Lower leg skin (tissue), 3 donors: ENCODE data around the gene GARIN3.

Experiments used
- CTCF ChIP-seq, 3 donors: fragments of 450-650 bp; IDR thresholded peaks; one replicate each; pipeline ENCODE4 v1.5.1; 2016; ENCODE audit warnings: antibody characterized with exemption in 3 of 3, mild to moderate bottlenecking in 3 of 3, moderate library complexity in 2 of 3
- POLR2A ChIP-seq, 2 donors: fragments of 450-650 bp; IDR thresholded peaks; one replicate each; pipeline ENCODE4 v1.6.1; 2016 to 2017; ENCODE audit warnings: antibody characterized with exemption in 2 of 2, mild to moderate bottlenecking in 1 of 2, moderate library complexity in 1 of 2

DNA sequence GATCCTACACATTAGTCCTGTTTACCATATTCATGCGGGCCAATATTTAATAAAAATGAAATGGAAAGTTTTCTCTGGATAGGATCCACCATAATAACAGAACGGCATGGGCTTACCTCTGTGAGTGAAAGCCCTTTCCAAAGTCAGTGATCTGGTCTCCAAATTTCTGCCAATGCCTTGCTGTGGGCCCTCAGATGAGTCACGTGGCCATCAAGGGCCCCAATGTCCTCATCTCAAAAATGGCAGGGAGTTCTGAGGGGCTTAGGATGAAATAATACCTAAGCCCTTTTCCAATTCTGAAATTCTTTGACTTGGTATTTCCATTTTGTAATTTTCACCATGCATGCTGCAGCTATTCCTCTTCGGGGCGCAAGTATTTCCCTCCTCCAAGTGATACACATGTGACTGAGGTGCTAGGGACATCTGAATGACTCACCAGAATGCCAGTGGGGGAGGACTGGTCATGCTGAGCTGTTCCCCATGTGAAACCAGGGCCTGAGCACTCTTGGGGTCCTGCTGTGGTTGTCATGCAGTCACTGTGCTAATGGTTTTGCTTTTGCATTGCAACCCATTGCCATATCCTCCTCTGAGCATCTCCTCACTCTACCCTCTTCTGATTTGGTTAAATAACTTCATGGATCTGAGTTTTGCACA, 49.6 kb upstream of the GARIN3 start:
- TF ChIP-seq CTCF (IDR thresholded peaks at IDR 0.05) (no peak), POLR2A (IDR thresholded peaks at IDR 0.05) (no peak)
